Neural progenitor cell (in vitro differentiated cells): ENCODE data around the gene TPPP3. TPM values are rescaled to one million over a fixed set of nuclear protein-coding genes. Genes with fewer than 3 reads are reported as not detected.

Experiments
- DNase-seq: peaks from one replicate; pipeline ENCODE4 v3.0.0-alpha.2; 2016; ENCODE audit warnings: low spot score
- H2AFZ ChIP-seq: fragments of 200-600 bp; sonication (generic); replicated peaks from 2 replicates; pipeline ENCODE4 v1.6.1; 2016; ENCODE audit warnings: antibody characterized with exemption
- H3F3A ChIP-seq: fragments of 200-600 bp; sonication (generic); 2 replicates; pipeline ENCODE4 v1.6.1; 2016; ENCODE audit warnings: antibody characterized with exemption, low read depth
- H3K27ac ChIP-seq: fragments of 200-600 bp; sonication (generic); 2 replicates; pipeline ENCODE4 v1.5.1; 2016; ENCODE audit warnings: mild to moderate bottlenecking
- H3K27me3 ChIP-seq: fragments of 200-600 bp; sonication (generic); 2 replicates; pipeline ENCODE4 v1.6.1; 2016; ENCODE audit warnings: mild to moderate bottlenecking, moderate library complexity
- H3K36me3 ChIP-seq: fragments of 200-600 bp; sonication (generic); 2 replicates; pipeline ENCODE4 v1.5.1; 2016
- H3K4me1 ChIP-seq: fragments of 200-600 bp; sonication (generic); 2 replicates; pipeline ENCODE4 v1.6.1; 2016; ENCODE audit warnings: mixed run types
- H3K4me2 ChIP-seq: fragments of 200-600 bp; sonication (generic); 2 replicates; pipeline ENCODE4 v1.6.1; 2016
- H3K4me3 ChIP-seq: fragments of 200-600 bp; sonication (generic); 2 replicates; pipeline ENCODE4 v1.5.1; 2016
- H3K79me2 ChIP-seq: fragments of 200-600 bp; sonication (generic); 2 replicates; pipeline ENCODE4 v1.6.1; 2016; ENCODE audit warnings: low read depth
- H3K9ac ChIP-seq: fragments of 200-600 bp; sonication (generic); 2 replicates; pipeline ENCODE4 v1.6.1; 2016
- H3K9me3 ChIP-seq: fragments of 200-600 bp; sonication (generic); 2 replicates; pipeline ENCODE4 v1.5.1; 2016; ENCODE audit warnings: low read depth
- H4K20me1 ChIP-seq: fragments of 200-600 bp; sonication (generic); 2 replicates; pipeline ENCODE4 v1.6.1; 2016; ENCODE audit warnings: low read depth
- H3K27ac Mint-ChIP-seq: 3 replicates; pipeline ENCODE4 v1.8.0; 2021; ENCODE audit warnings: mixed read lengths
- H3K27me3 Mint-ChIP-seq: 2 replicates; pipeline ENCODE4 v1.8.0; 2022; ENCODE audit warnings: low read depth, mild to moderate bottlenecking, inconsistent platforms, moderate library complexity, mixed read lengths; ENCODE audit not compliant: insufficient read depth
- H3K36me3 Mint-ChIP-seq: 3 replicates; pipeline ENCODE4 v1.8.0; 2021; ENCODE audit warnings: mixed read lengths
- H3K4me1 Mint-ChIP-seq: 3 replicates; pipeline ENCODE4 v1.8.0; 2021; ENCODE audit warnings: mixed read lengths
- H3K4me3 Mint-ChIP-seq: 3 replicates; pipeline ENCODE4 v1.8.0; 2021; ENCODE audit warnings: mild to moderate bottlenecking, moderate library complexity, mixed read lengths
- H3K9me3 Mint-ChIP-seq: 3 replicates; pipeline ENCODE4 v1.8.0; 2020; ENCODE audit warnings: mixed read lengths
- CTCF ChIP-seq: fragments of 200-600 bp; sonication (generic); IDR thresholded peaks from 2 replicates; pipeline ENCODE4 v1.5.1; 2017; ENCODE audit warnings: antibody characterized with exemption, mild to moderate bottlenecking
- EZH2 ChIP-seq: fragments of 200-600 bp; sonication (generic); IDR thresholded peaks from 2 replicates; pipeline ENCODE4 v1.6.1; 2017; ENCODE audit warnings: antibody characterized with exemption, mild to moderate bottlenecking, moderate library complexity
- EZH2phosphoT487 ChIP-seq: fragments of 200-600 bp; sonication (generic); IDR thresholded peaks from 2 replicates; pipeline ENCODE4 v1.6.1; 2017; ENCODE audit warnings: antibody characterized with exemption
- total RNA-seq: library from RNA; depleted of rRNA; stranded (reverse); fragments of >200 nt; gene quantifications from 2 replicates; pipeline ENCODE4 v1.2.3, GENCODE V29; 2015; ENCODE audit warnings: low replicate concordance

The TPPP3 gene
- total RNA-seq, 1 donor from 2014 or later, result not detected

- no peak overlapping the region for H3K4me3 Mint-ChIP-seq
- H3K36me3 Mint-ChIP-seq, result peaks cover 3% of the 10 kb centered on the region
- no peaks in the 10 kb centered on the region for H3F3A ChIP-seq
- H3K4me1 Mint-ChIP-seq, result peaks cover 11% of the 10 kb centered on the region
- H3K27ac ChIP-seq, result no peak overlapping the region
- TF ChIP-seq CTCF (no peak), EZH2 (no peak), EZH2phosphoT487 (no peak)
- no peaks in the 10 kb centered on the region for H3K79me2 ChIP-seq
- no peaks in the 10 kb centered on the region for H4K20me1 ChIP-seq
- H3K27me3 ChIP-seq, result peaks cover 2% of the 10 kb centered on the region
- no peaks in the 10 kb centered on the region for H3K9me3 ChIP-seq
- peaks cover 5% of the 10 kb centered on the region for H3K27me3 Mint-ChIP-seq
- H3K36me3 ChIP-seq, result no peaks in the 10 kb centered on the region
- DNase-seq, result no peak
- no peak overlapping the region for H3K4me3 ChIP-seq
- no peak overlapping the region for H2AFZ ChIP-seq
- H3K4me1 ChIP-seq, result peaks cover 4% of the 10 kb centered on the region
- no peak overlapping the region for H3K27ac Mint-ChIP-seq
- no peaks in the 10 kb centered on the region for H3K9me3 Mint-ChIP-seq
- H3K9ac ChIP-seq, result no peak overlapping the region
- H3K4me2 ChIP-seq, result no peak overlapping the region
Observed at GRCh38 chr16:67403976-67404555, 10.8 kb upstream of the TPPP3 start.

- Mint-ChIP-seq H3K9me3 (no peaks in the 10 kb centered on the region), H3K36me3 (peaks cover 3% of the 10 kb centered on the region), H3K4me3 (no peak overlapping the region), H3K4me1 (peaks cover 12% of the 10 kb centered on the region), H3K27ac (no peak overlapping the region), H3K27me3 (peaks cover 4% of the 10 kb centered on the region)
- Histone ChIP-seq H3K9ac (no peak overlapping the region), H3K4me3 (no peak overlapping the region), H3K79me2 (no peaks in the 10 kb centered on the region), H4K20me1 (peaks cover 1% of the 10 kb centered on the region), H2AFZ (no peak overlapping the region), H3K27me3 (peaks cover 18% of the 10 kb centered on the region), H3K27ac (no peak overlapping the region), H3F3A (peaks cover 12% of the 10 kb centered on the region), H3K4me2 (no peak overlapping the region), H3K9me3 (no peaks in the 10 kb centered on the region), H3K4me1 (peaks cover 21% of the 10 kb centered on the region), H3K36me3 (no peaks in the 10 kb centered on the region)
- no peak for DNase-seq
- no peak for TF ChIP-seq EZH2
- no peak for TF ChIP-seq CTCF
- no peak for TF ChIP-seq EZH2phosphoT487
Observed at GRCh38 chr16:67400901-67401300, 7.6 kb upstream of the TPPP3 start.

- no peak overlapping the region for H2AFZ ChIP-seq
- Mint-ChIP-seq H3K36me3 (peaks cover 3% of the 10 kb centered on the region), H3K4me3 (no peak overlapping the region), H3K4me1 (peaks cover 20% of the 10 kb centered on the region), H3K27ac (no peak overlapping the region), H3K27me3 (peaks cover 10% of the 10 kb centered on the region), H3K9me3 (no peaks in the 10 kb centered on the region)
- no peaks in the 10 kb centered on the region for H3K36me3 ChIP-seq
- TF ChIP-seq CTCF (peak; percentile 3), EZH2phosphoT487 (no peak)
- H3F3A ChIP-seq, result peaks cover 21% of the 10 kb centered on the region
- no peak overlapping the region for H3K4me2 ChIP-seq
- H3K79me2 ChIP-seq, result no peaks in the 10 kb centered on the region
- no peaks in the 10 kb centered on the region for H3K9me3 ChIP-seq
- no peak overlapping the region for H3K9ac ChIP-seq
- DNase-seq, result no peak
- H3K4me1 ChIP-seq, result peaks cover 29% of the 10 kb centered on the region
- no peak overlapping the region for H3K4me3 ChIP-seq
- peaks cover 10% of the 10 kb centered on the region for H4K20me1 ChIP-seq
- no peak overlapping the region for H3K27ac ChIP-seq
- peaks cover 27% of the 10 kb centered on the region for H3K27me3 ChIP-seq
Observed at GRCh38 chr16:67399749-67400704, 6.7 kb upstream of the TPPP3 start.
